HG02763 (cell line): Measurements from ENCODE around the gene BTNL8.

Experiments
- ATAC-seq: cut with Tn5 transposase; IDR thresholded peaks from one replicate; pipeline ENCODE4 v1.9.1; 2021; ENCODE audit warnings: mild to moderate bottlenecking, moderate library complexity; ENCODE audit not compliant: unreplicated experiment

The BTNL8 gene

GRCh38 chr5:180959661-180960060, 60.7 kb downstream of the BTNL8 start:
- no peak for ATAC-seq

- no peak for ATAC-seq
Observed at GRCh38 chr5:180960209-180960608, 61.2 kb downstream of the BTNL8 start.

GRCh38 chr5:180969406-180969805, 70.4 kb downstream of the BTNL8 start:
- no peak for ATAC-seq

- ATAC-seq = no peak
Observed at GRCh38 chr5:180970336-180970735, 71.4 kb downstream of the BTNL8 start.

GRCh38 chr5:180970875-180971274, 71.9 kb downstream of the BTNL8 start:
- no peak for ATAC-seq

GRCh38 chr5:180974612-180975315, 75.8 kb downstream of the BTNL8 start:
- no peak for ATAC-seq

GRCh38 chr5:180975338-180975737, 76.4 kb downstream of the BTNL8 start:
- ATAC-seq = peak; percentile 84

- ATAC-seq = no peak
Observed at GRCh38 chr5:180976518-180976917, 77.6 kb downstream of the BTNL8 start.

- no peak for ATAC-seq
Observed at GRCh38 chr5:180977852-180978251, 78.9 kb downstream of the BTNL8 start.

- no peak for ATAC-seq
Observed at GRCh38 chr5:180982008-180982741, 83.2 kb downstream of the BTNL8 start.

- ATAC-seq = no peak
Observed at GRCh38 chr5:180988016-180988415, 89.1 kb downstream of the BTNL8 start.

GRCh38 chr5:180988592-180988991, 89.6 kb downstream of the BTNL8 start, which contains the start of gene BTNL3:
Gene BTNL3 (plus strand): TSS chr5:180988846. CDS start chr5:180989029, 183 bp downstream.
- no peak for ATAC-seq

- ATAC-seq = no peak
Observed at GRCh38 chr5:180990086-180990881, 91.3 kb downstream of the BTNL8 start.

- ATAC-seq = no peak
Observed at GRCh38 chr5:180990882-180991242, 91.9 kb downstream of the BTNL8 start.
